NCI-H526 treated with DMSO at 0.1 percent for 48 hours (cell line): ENCODE results near the gene SLC4A9.
A peak's percentile ranks its signal among the peaks of the same experiment; 100 is the strongest.
"Not testable (repeated sequence)": the region's sequence is repeated elsewhere in the genome, so short reads cannot be mapped to it uniquely, and the experiment has no call there.

ENCODE experiments used
- DNase-seq: peaks from one replicate; lab custom pipeline; 2025; lab: John Stamatoyannopoulos, UW

The SLC4A9 gene

GRCh38 chr5:140339636-140340035, 20.4 kb upstream of the SLC4A9 start:
- DNase-seq = no peak

GRCh38 chr5:140340605-140341121, 19.3 kb upstream of the SLC4A9 start:
- DNase-seq = no peak

GRCh38 chr5:140341591-140341990, 18.4 kb upstream of the SLC4A9 start:
- no peak for DNase-seq

- DNase-seq = no peak
These were observed 17.7 kb upstream of the SLC4A9 start for GRCh38 chr5:140342287-140342686.

GRCh38 chr5:140342896-140343295, 17.1 kb upstream of the SLC4A9 start:
- no peak for DNase-seq

- not testable (repeated sequence) for DNase-seq
These were observed 16.1 kb upstream of the SLC4A9 start for GRCh38 chr5:140343849-140344248.

- DNase-seq = peak; percentile 47
These were observed 15.1 kb upstream of the SLC4A9 start for GRCh38 chr5:140344683-140345423.

GRCh38 chr5:140345919-140346347, 14.1 kb upstream of the SLC4A9 start:
- DNase-seq = no peak

GRCh38 chr5:140346348-140347221, 13.4 kb upstream of the SLC4A9 start, which contains the start of gene HBEGF:
Gene HBEGF (minus strand): TSS chr5:140346603. CDS start chr5:140346328, 275 bp downstream.
- DNase-seq = peak; percentile 91

- no peak for DNase-seq
These were observed 12.6 kb upstream of the SLC4A9 start for GRCh38 chr5:140347360-140347759.

- no peak for DNase-seq
These were observed 11.9 kb upstream of the SLC4A9 start for GRCh38 chr5:140348104-140348503.

- no peak for DNase-seq
These were observed 10.8 kb upstream of the SLC4A9 start for GRCh38 chr5:140349244-140349643.

GRCh38 chr5:140351609-140352334, 8.2 kb upstream of the SLC4A9 start:
- DNase-seq = peak; percentile 44

- DNase-seq = no peak
These were observed 4.4 kb upstream of the SLC4A9 start for GRCh38 chr5:140355546-140355945.

- no peak for DNase-seq
These were observed 2.9 kb upstream of the SLC4A9 start for GRCh38 chr5:140356853-140357725.

- peak; percentile 84 for DNase-seq
These were observed 2.3 kb upstream of the SLC4A9 start for GRCh38 chr5:140357726-140358093.

GRCh38 chr5:140358738-140359310, 1.2 kb upstream of the SLC4A9 start:
- DNase-seq = peak; percentile 28

- DNase-seq = no peak
These were observed 886 bp downstream of the SLC4A9 start for GRCh38 chr5:140360681-140361479.

GRCh38 chr5:140361901-140362300, 1.9 kb downstream of the SLC4A9 start:
- no peak for DNase-seq

- DNase-seq = no peak
These were observed 2.3 kb downstream of the SLC4A9 start for GRCh38 chr5:140362311-140362710.
